Stimulated activated CD8-positive, alpha-beta memory T cell treated with anti-CD3 and anti-CD28 coated beads, Interleukin-4, amount 100 ng/mL, for 24 hours (primary cell): ENCODE results near the gene KLF17.

Experiments used
- DNase-seq: peaks from one replicate; pipeline ENCODE4 v3.0.0-alpha.2; 2020; ENCODE audit warnings: low read depth

Gene KLF17

DNA sequence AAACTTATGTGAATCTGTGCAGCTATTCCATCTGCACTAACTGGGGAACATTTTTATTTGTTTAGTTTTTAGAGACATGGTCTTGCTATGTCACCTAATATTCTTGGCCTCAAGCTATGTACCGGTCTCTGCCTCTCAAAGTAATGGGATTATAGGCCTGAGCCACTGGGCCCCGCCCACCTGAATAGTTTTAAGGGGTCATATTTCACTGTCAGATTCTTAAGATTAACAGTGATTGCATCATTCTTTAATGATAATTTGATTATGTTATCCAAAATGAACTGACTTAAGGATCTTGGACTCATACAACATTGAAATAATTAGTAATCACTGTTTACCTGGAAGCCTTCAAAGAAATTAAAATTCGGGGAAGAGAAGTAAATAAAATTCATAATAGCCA, 35.4 kb downstream of the KLF17 start:
- DNase-seq = no peak

DNA sequence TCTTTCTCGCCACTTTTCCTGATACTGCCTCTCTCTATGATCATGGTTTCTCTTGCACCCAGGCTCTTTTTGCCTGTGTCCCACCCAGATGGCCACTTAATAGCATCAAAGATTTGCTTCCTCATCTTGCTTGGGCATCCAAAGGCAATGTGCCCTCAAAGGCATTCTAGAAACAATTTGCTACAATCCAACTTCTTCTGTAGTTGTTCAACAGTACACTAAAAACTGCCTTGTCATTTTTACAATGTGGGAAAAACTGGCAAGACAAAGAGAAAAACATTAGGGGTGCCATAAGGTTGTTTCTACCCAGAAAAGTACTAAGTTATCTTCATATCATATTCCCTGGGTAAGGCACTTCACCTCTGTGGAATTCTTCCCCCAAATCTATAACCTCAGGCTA, 39.3 kb downstream of the KLF17 start:
- no peak for DNase-seq

DNA sequence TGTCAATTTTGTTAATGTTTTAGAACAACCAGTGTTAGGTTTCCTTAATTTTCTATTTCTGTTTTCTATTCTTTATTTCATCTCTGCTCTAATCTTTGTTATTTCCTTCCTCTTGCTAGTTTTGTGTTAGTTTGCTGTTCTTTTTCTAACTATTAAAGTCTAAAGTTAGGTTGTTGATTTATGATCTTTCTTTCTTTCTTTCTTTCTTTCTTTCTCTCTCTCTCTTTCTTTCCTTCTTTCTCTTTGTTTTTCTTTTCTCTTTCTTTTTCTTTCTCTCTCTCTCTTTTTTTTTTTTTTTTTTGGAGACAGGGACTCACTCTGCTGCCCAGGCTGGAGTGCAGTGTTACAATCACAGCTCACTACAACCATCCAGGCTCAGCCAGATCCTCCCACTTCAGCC, 40.2 kb downstream of the KLF17 start:
- DNase-seq = no peak

DNA sequence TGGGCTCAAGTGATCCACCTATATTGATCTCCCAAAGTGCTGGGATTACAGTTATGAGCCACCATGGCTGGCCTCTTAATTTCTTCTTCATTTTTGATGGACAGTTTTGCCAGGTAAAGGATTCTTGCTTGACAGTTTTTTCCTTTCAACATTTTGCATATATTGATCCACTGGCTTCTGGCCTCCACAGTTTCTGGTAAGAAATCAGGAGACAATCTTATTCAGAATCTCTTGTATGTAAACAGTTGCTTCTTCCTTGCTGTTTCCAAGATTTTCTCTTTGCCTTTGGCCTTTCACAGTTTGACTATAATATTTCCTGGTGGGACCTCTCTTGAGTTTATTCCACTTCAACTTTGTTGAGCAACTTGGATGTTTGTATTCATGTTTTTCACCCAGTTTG, 42.9 kb downstream of the KLF17 start:
- DNase-seq = no peak

DNA sequence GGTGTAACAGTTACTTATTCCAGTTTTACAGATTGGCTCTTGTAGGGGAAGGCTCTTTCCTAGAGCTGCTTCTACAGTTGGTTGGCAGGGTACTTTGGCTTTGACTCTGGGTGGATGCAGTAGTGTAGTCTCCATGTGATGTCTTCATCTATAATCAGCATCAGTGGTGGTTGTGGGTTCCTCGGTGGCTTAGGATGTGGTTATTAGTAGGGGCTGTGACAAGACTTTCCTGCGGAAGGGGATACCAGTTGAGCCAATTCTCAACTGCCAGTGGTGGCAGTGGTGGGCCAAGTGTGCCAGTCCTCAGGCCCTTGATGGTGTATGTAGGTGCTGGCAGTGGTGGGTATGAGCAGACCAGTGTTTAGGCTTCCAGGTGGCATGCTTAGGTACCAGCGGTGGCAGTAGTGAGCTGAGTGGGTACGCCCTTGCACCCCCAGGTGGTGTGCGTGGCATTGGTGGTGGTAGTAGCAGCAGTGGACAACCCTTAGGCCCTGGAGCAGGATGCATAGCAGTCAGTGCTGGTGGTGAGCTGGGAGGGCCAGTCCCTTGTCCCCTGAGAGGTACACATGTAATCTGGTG, 50.0 kb downstream of the KLF17 start:
- no peak for DNase-seq

DNA sequence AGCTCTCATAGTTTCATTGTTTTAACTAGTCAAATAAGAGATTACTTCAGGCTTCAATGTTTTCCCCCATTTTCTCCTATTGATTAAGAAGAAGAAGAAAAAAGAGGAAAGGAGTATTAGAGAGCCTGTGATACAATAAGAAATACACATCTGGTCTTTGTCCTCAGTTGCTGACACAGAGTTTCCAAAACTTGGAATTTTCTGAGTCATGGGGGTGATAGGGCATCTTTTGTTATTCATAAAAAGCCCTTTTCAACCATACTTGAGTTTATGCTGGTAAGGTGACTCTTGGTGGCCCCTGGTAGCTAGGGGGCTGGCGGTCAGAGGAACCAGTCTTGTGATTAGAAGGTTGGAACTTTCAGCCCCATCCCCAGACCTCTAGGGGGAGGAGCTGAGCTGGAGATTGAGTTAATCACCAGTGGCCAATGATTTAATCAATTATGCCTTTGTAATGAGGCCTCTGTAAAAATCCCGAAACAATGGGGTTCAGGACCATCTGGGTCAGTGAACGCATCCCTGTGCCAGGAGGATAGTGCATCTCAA, 51.7 kb downstream of the KLF17 start:
- no peak for DNase-seq

DNA sequence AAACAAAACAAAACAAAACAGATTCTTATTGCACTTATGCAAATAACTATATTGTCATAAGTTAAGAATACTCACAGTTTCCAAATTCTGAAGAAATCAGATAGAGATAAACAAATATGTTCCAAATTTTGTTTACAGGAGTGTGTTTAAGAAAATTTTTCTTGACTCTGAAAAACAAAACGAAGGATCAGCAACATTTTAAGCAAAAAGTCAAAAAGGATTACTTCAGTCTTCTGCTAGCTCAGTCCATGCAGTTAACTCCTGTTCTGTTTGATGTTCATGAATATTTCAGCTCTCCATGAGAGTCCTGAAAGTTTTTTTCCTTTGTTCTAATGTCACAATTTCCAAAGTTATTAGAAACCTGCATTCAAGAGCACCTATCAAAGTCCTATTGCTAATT, 56.0 kb downstream of the KLF17 start:
- DNase-seq = no peak
